NOMO-1 (cell line): Measurements from ENCODE around the gene PCDHGA9.
"Not testable (repeated sequence)": the region's sequence is repeated elsewhere in the genome, so short reads cannot be mapped to it uniquely, and the experiment has no call there.

ENCODE experiments used
- DNase-seq, 2 experiments: peaks; one replicate each; lab custom pipeline; 2025; ENCODE audit not compliant: unreplicated experiment in 2 of 2; lab: John Stamatoyannopoulos, UW

Gene PCDHGA9

DNA sequence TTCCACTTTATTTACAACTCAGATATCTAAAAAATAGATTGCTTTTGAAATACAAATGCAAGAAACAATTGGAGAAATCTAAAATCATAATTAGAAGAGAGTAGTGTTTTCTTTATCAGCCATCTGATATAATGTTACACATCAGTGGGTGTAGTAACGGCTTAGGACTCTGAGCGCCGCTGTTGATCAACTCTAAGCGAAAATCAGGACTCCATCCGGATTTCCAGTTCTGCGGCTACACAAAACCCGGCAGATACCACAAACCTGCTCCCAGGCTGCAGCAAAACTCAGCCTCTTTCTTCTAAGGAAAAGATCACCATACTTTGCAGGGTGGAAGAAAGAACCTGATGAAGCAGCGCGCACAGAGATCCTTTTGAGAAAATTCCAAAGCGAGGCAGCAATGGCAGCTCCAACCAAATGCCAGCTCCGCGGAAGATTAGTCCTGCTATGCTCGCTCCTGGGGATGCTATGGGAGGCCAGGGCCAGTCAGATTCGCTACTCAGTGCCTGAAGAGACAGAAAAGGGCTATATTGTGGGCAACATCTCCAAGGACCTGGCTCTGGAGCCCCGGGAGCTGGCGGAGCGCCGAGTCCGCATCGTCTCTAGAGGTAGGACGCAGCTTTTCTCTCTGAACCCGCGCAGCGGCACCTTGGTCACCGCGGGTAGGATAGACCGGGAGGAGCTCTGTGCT, at the start of gene PCDHGA9:
TSS of gene PCDHGA9 (plus strand) at position 226 of the 691 bp plus-strand sequence. CDS start at position 401, 175 bp downstream.
- no peak for DNase-seq

DNA sequence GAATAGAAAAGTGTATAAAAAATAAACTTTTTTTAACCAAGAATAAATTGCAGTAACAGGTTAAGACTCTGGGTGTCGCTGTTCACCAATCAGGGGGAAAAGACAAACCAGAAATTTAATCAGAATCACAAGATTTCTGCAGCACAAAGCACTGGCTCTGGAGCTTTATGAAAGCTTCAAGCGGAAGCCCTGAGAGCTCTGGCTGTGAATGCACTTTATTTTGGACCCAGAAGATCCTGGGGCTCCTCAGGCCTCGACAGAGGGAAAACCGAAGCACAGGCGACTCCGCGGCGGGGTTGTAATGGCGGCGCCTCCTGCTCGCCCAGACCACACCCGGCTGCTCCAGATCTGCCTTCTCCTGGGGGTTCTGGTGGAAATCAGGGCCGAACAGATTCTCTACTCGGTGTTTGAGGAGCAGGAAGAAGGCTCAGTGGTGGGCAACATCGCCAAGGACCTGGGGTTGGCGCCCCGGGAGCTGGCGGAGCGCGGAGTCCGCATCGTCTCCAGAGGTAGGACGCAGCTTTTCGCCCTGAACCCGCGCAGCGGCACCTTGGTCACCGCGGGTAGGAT, 47.6 kb upstream of the PCDHGA9 start, which contains the start of gene PCDHGA4:
TSS of gene PCDHGA4 (plus strand) at position 122 of the 570 bp plus-strand sequence. CDS start at position 209, 87 bp downstream.
- no peak for DNase-seq

DNA sequence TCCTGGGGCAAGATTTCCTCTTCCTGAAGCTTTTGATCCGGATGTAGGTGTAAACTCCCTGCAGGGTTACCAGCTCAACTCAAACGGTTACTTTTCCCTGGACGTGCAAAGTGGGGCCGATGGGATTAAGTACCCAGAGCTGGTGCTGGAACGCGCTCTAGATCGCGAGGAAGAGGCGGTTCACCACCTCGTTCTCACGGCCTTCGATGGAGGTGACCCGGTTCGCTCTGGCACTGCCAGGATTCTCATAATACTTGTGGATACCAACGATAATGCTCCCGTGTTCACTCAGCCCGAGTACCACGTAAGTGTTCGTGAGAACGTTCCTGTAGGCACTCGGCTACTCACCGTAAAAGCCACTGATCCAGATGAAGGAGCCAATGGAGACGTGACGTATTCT, 46.9 kb upstream of the PCDHGA9 start:
- no peak for DNase-seq

DNA sequence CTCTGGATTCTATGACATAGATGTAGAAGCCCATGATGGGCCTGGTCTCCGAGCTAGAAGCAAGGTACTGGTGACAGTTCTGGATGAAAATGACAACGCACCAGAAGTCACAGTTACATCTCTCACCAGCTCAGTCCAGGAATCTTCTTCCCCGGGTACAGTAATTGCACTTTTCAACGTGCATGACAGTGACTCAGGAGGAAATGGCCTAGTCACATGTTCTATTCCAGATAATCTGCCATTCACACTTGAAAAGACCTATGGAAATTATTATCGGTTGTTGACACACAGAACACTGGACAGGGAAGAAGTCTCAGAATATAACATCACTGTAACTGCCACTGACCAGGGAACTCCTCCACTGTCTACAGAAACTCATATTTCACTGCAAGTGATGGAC, 46.4 kb upstream of the PCDHGA9 start:
- DNase-seq: no peak

DNA sequence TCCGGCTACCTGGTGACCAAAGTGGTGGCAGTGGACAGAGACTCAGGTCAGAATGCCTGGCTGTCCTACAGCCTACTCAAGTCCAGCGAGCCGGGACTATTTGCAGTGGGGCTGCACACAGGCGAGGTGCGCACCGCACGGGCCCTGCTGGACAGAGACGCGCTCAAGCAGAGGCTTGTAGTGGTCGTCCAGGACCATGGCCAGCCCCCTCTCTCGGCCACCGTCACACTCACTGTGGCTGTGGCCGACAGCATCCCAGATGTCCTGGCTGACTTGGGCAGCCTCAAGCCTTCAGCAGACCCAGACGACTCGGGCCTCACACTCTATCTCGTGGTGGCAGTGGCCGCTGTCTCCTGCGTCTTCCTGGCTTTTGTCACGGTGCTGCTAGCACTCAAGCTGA, 45.6 kb upstream of the PCDHGA9 start:
- no peak for DNase-seq

DNA sequence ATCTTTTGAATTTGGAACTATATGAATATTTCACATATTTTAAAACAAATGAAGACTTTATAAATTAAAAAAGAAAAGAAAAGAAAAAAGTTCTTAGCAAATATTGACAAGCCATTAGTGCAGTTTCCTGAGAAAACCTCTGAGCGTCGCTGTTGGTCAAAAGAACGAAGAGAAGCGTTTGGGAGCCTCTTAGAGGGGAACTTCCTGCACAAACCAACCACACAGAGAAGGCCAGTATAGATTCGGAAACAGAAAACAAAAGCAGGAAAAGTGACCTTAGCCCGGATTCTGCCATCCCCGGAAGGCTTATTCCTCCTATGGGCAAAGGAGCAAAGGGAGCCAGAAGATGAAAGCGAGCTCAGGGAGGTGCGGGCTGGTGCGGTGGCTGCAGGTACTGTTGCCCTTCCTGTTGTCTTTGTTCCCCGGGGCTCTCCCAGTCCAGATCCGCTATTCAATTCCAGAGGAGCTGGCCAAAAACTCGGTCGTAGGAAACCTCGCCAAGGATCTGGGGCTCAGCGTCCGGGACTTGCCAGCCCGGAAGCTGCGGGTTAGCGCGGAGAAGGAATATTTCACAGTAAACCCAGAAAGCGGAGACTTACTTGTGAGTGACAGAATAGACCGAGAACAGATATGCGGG, 42.7 kb upstream of the PCDHGA9 start, which contains the start of gene PCDHGB2:
TSS of gene PCDHGB2 (plus strand) at position 205 of the 637 bp plus-strand sequence. CDS start at position 347, 142 bp downstream.
- DNase-seq: peak; percentile 47 to 48

GRCh38 chr5:141360685-141361084, 41.9 kb upstream of the PCDHGA9 start:
- no peak for DNase-seq

DNA sequence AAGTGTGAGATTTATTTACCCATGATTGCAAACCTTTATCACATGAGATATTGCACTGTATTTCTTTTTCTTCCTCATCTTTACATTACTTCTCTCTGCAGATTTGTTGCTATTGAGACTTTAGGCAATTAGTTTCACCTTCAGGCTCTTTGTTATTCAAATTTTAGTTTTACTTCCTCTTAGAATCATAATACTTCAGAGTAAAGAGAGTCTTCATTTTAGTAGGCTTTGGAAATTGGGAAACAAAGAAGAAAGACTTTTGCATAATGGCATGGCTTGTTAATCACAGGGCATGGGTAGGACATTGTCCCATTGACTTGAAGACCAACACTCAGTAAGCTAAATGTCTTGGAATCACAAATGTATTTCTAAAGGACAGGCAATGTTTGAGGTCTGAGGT, 39.9 kb upstream of the PCDHGA9 start:
- DNase-seq: peak in 1 of 2 experiments; percentile 16

DNA sequence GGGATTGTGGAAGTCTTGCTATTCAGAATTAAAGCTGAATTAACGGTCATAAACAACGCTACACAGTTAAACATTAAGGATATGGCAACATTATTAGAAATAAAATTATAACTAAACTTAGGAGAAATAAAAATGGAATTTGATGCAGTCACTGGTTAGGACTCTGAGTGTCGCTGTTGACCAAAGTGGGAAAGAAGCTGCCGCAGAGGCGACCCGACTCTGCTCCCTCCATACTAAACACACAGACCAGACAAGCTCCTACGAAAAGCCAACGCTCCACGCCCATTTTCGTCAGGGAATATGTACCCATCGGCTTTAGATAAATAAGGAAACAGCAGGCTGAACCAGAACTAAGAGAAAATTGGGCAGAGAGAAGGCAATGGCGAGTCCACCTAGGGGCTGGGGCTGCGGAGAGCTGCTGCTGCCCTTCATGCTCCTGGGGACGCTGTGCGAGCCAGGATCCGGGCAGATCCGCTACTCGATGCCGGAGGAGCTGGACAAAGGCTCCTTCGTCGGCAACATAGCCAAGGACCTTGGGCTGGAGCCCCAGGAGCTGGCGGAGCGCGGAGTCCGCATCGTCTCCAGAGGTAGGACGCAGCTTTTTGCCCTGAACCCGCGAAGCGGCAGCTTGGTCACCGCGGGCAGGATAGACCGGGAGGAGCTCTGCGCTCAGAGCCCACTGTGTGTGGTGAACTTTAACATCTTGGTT, 38.5 kb upstream of the PCDHGA9 start, which contains the start of gene PCDHGA5:
TSS of gene PCDHGA5 (plus strand) at position 211 of the 709 bp plus-strand sequence. CDS start at position 380, 169 bp downstream.
- no peak for DNase-seq

- no peak for DNase-seq
These were observed 36.3 kb upstream of the PCDHGA9 start for GRCh38 chr5:141366016-141366896.

GRCh38 chr5:141369994-141370848, 32.4 kb upstream of the PCDHGA9 start, which contains the start of gene PCDHGB3:
Gene PCDHGB3 (plus strand): TSS chr5:141370242. CDS start chr5:141370395, 153 bp downstream.
- DNase-seq: peak; percentile 48 to 59

GRCh38 chr5:141371572-141372475, 30.8 kb upstream of the PCDHGA9 start:
- no peak for DNase-seq

DNA sequence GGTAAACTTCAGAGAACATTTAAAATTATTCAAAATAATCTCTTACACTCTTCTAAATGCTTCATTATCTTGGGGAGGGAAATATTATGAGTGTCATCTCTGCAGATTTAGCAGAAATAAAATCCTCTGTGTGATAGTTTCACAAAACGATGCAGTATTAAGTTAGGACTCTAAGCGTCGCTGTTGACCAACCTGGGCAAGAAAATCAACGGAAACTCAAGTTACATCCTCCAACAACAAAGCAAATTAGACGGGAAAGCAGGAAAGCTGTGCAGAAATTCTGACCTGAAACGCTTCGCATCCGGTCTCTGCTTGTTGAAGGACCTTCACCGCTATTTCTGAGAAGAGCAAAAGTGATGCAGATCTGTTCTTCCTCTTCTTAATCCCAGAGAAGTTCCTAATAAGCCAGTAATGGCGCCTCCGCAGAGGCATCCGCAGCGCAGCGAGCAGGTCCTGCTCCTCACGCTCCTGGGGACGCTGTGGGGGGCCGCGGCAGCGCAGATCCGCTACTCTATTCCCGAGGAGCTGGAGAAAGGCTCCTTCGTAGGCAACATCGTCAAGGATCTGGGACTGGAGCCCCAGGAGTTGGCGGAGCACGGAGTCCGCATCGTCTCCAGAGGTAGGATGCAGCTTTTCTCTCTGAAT, 28.8 kb upstream of the PCDHGA9 start, which contains the start of gene PCDHGA6:
TSS of gene PCDHGA6 (plus strand) at position 219 of the 645 bp plus-strand sequence. CDS start at position 412, 193 bp downstream.
- DNase-seq: no peak

GRCh38 chr5:141374627-141375026, 28.0 kb upstream of the PCDHGA9 start:
- no peak for DNase-seq

GRCh38 chr5:141375444-141376155, 27.0 kb upstream of the PCDHGA9 start:
- DNase-seq: not testable (repeated sequence)

GRCh38 chr5:141382469-141383294, 19.9 kb upstream of the PCDHGA9 start, which contains the start of gene PCDHGA7:
Gene PCDHGA7 (plus strand): TSS chr5:141382742. CDS start chr5:141382900, 158 bp downstream.
- DNase-seq: no peak
